Measurements from ENCODE around the gene CBLN1. TPM values are rescaled to one million over a fixed set of nuclear protein-coding genes. Genes with fewer than 3 reads are reported as not detected.

The CBLN1 gene
- total RNA-seq: not detected in 2 replicates

- intact Hi-C loops (cut with micrococcal nuclease): loop anchor here (10.0 kb wide), 1 partner anchor 1873 kb away; the partner anchor contains the start of gene SALL1
These were observed at the start of gene CBLN1 for GRCh38 chr16:49281480-49281842. Gene CBLN1, minus strand, starts transcription at chr16:49281838. Its CDS starts 373 bp downstream, at chr16:49281465.

GRCh38 chr16:49330562-49331201, 49.0 kb upstream of the CBLN1 start:
- intact Hi-C loops (cut with micrococcal nuclease): no loop called here

- intact Hi-C loops (cut with micrococcal nuclease): no loop called here
These were observed 46.7 kb upstream of the CBLN1 start for GRCh38 chr16:49328325-49328724.

GRCh38 chr16:49327466-49327865, 45.8 kb upstream of the CBLN1 start:
- intact Hi-C loops (cut with micrococcal nuclease): no loop called here

- intact Hi-C loops (cut with micrococcal nuclease): no loop called here
These were observed 43.1 kb upstream of the CBLN1 start for GRCh38 chr16:49324703-49325102.

GRCh38 chr16:49315602-49316001, 34.0 kb upstream of the CBLN1 start:
- intact Hi-C loops (cut with micrococcal nuclease): no loop called here

GRCh38 chr16:49312389-49312985, 30.8 kb upstream of the CBLN1 start:
- intact Hi-C loops (cut with micrococcal nuclease): no loop called here

- intact Hi-C loops (cut with micrococcal nuclease): no loop called here
These were observed 30.2 kb upstream of the CBLN1 start for GRCh38 chr16:49311823-49312222.

- intact Hi-C loops (cut with micrococcal nuclease): no loop called here
These were observed 25.5 kb upstream of the CBLN1 start for GRCh38 chr16:49307176-49307575.

- intact Hi-C loops (cut with micrococcal nuclease): no loop called here
These were observed 23.8 kb upstream of the CBLN1 start for GRCh38 chr16:49305406-49305805.

GRCh38 chr16:49292413-49292812, 10.8 kb upstream of the CBLN1 start:
- intact Hi-C loops (cut with micrococcal nuclease): no loop called here

- intact Hi-C loops (cut with micrococcal nuclease): loop anchor here (10.0 kb wide), 1 partner anchor 1867 kb away; the partner anchor contains the start of gene SALL1
These were observed 5.9 kb upstream of the CBLN1 start for GRCh38 chr16:49287572-49287971.

GRCh38 chr16:49284962-49285361, 3.3 kb upstream of the CBLN1 start:
- intact Hi-C loops (cut with micrococcal nuclease): loop anchor here (10.0 kb wide), 1 partner anchor 1870 kb away; the partner anchor contains the start of gene SALL1

- intact Hi-C loops (cut with micrococcal nuclease): loop anchor here (10.0 kb wide), 1 partner anchor 1871 kb away; the partner anchor contains the start of gene SALL1
These were observed 1.9 kb upstream of the CBLN1 start for GRCh38 chr16:49283376-49284049.

- intact Hi-C loops (cut with micrococcal nuclease): loop anchor here (10.0 kb wide), 1 partner anchor 1872 kb away; the partner anchor contains the start of gene SALL1
These were observed 1.2 kb upstream of the CBLN1 start for GRCh38 chr16:49282690-49283375.

- intact Hi-C loops (cut with micrococcal nuclease): loop anchor here (10.0 kb wide), 1 partner anchor 1873 kb away; the partner anchor contains the start of gene SALL1
These were observed 405 bp upstream of the CBLN1 start for GRCh38 chr16:49281843-49282642.

- intact Hi-C loops (cut with micrococcal nuclease): loop anchor here (10.0 kb wide), 1 partner anchor 1874 kb away; the partner anchor contains the start of gene SALL1
These were observed 732 bp downstream of the CBLN1 start for GRCh38 chr16:49280841-49281371.

- intact Hi-C loops (cut with micrococcal nuclease): loop anchor here (10.0 kb wide), 1 partner anchor 1875 kb away; the partner anchor contains the start of gene SALL1
These were observed 1.4 kb downstream of the CBLN1 start for GRCh38 chr16:49280105-49280741.

- intact Hi-C loops (cut with micrococcal nuclease): no loop called here
These were observed 2.5 kb downstream of the CBLN1 start for GRCh38 chr16:49278944-49279725.

Measured in T-helper 1 cell treated with Interleukin-12 subunit alpha and Interleukin-12 subunit beta and Interleukin-4 antibody, amounts not matched to agents 30 ng/mL and 1 ng/mL, for 36 hours (primary cell).